ENCODE results near the gene DCP2.

DCP2 gene

DNA sequence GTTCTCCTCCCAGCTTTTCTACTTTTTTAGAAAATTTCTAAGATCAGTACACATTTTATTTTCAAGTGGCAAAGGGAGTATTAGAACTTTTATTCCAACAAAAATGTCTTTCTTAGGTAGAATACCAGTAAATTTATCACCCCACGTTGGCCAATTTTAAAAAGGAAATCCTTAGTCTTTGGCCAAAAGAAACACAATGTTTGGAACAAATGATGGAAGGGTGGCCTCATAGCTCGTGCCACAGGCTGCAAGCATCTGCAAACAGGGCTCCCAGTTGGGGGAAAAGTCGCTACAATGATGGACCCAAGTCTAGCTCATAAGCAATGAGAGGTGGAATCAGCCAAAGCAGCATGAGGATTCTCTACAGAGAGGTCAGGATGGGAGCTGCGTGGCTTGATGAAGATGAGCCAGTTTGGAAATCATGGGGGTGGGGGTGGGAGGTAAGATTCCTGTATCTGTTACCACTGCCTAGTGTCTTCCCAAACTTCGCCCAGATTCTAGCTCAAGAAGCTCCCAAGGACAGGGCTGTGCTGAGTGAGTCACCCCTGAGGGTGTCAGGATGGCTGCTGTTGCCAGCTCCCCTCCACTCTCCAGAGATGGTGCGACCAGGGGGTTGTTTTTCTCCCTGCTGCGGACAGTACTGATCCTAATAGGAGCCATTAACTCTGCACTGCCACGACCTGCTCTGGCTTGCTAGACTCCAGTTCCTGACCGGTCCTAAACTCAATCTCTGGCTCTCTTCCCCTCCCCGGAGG is 75.6 kb downstream of the DCP2 start:
- no peak overlapping the region for H3K27ac Mint-ChIP-seq
- H3K9me3 Mint-ChIP-seq: no peaks in the 10 kb centered on the region
- no peak for DNase-seq (ENCODE audit: low spot score)
- H3K27me3 Mint-ChIP-seq (ENCODE audit: low read depth): no peaks in the 10 kb centered on the region
- H3K36me3 Mint-ChIP-seq (ENCODE audit: low read depth): no peaks in the 10 kb centered on the region
- no peak overlapping the region for H3K4me3 Mint-ChIP-seq
- H3K4me1 Mint-ChIP-seq (ENCODE audit: low read depth): peaks cover 13% of the 10 kb centered on the region

DNA sequence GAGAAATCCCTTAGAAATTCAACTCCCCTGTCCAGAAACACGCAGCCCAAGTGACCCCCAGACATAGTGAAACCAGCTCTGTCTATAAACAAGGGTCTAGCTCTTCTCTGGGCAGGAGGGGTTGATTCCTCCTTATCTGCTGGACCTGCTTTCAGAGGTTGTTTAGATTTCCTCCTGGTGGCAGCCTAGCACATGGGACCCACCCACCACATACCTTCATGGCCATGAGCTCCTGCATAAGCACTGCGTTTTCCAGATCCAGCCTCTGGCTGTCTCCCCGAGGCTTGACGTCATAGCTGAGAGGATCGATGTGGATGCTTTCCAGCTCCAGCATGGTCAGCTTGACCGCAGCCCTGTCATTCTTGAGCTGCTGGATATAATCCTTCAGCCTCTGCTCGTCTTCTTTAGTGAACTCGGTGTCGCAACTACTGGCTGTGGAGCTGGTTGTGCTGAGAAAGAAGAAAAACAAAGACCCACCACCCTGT is 77.0 kb downstream of the DCP2 start:
- no peak for DNase-seq (ENCODE audit: low spot score)
- H3K4me1 Mint-ChIP-seq (ENCODE audit: low read depth): peaks cover 13% of the 10 kb centered on the region
- no peaks in the 10 kb centered on the region for H3K36me3 Mint-ChIP-seq (ENCODE audit: low read depth)
- H3K4me3 Mint-ChIP-seq: no peak overlapping the region
- H3K27ac Mint-ChIP-seq: no peak overlapping the region
- no peaks in the 10 kb centered on the region for H3K9me3 Mint-ChIP-seq
- H3K27me3 Mint-ChIP-seq (ENCODE audit: low read depth): no peaks in the 10 kb centered on the region

DNA sequence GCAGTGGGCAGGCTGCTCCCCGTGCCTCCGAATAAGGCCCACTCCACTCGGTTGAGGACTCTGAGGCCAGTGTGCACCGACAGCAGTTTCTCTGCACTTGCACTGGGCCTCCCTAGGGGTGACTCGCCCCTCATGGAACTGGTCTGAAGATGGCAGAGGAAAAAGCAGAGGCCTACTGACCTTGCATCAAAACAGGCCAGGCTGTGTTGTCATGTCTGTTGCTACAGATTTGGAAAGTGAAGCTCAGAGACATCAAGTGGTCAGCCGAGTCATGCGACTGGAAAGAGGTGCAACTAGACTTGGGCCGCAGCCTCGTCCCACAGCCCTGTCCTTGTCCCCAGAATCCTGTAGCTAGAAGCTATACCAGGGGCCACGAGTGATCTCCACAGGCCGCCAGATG is 78.3 kb downstream of the DCP2 start:
- no peak overlapping the region for H3K4me3 Mint-ChIP-seq
- H3K27me3 Mint-ChIP-seq (ENCODE audit: low read depth): no peaks in the 10 kb centered on the region
- H3K9me3 Mint-ChIP-seq: no peaks in the 10 kb centered on the region
- no peak for DNase-seq (ENCODE audit: low spot score)
- H3K36me3 Mint-ChIP-seq (ENCODE audit: low read depth): peaks cover 3% of the 10 kb centered on the region
- no peak overlapping the region for H3K27ac Mint-ChIP-seq
- peaks cover 21% of the 10 kb centered on the region for H3K4me1 Mint-ChIP-seq (ENCODE audit: low read depth)

DNA sequence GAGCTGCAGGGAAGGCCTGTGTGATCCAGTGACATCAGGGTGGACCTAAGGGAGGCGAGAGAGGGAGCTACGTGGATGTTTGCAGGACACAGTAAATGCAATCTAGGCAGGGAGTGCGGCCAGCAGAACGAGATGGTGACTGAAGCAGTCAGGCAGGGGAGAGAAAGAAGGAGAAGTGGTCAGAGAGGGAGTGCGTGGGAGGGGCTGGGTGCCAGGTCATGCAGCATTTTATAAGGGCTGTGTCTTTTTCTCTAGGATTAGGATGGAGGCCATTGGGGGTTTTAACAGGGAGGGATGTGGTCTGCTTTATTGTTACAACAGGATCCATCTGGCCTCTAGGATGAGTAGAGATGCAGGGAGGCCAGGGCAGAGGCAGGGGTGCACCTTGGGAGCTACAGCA is 80.4 kb downstream of the DCP2 start:
- Mint-ChIP-seq H3K4me1 (ENCODE audit: low read depth) (peaks cover 21% of the 10 kb centered on the region), H3K9me3 (no peaks in the 10 kb centered on the region), H3K27ac (no peak overlapping the region), H3K4me3 (no peak overlapping the region), H3K27me3 (ENCODE audit: low read depth) (no peaks in the 10 kb centered on the region), H3K36me3 (ENCODE audit: low read depth) (peaks cover 3% of the 10 kb centered on the region)
- DNase-seq (ENCODE audit: low spot score): no peak

DNA sequence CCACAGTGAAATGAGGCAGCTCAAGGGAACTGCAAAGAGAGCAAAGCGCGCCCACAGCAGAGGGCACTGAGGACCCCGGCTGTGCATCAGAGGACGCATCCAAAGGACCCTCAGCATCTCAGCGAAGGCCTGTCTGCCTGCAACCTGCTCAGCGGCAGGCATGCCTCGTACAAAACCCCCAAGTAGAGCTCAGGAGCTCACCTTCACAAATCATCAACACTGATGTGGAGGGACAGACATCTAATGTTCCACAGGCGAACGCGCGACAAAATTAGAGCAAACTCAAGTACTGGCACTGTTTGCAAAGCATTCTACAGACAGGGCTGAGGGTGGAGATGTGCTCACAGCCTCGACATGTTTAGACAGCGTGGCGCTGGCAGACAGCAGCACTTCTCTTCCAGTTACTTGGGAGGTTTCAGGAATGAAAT is 81.0 kb downstream of the DCP2 start:
- H3K27me3 Mint-ChIP-seq (ENCODE audit: low read depth): no peaks in the 10 kb centered on the region
- H3K4me1 Mint-ChIP-seq (ENCODE audit: low read depth): peaks cover 27% of the 10 kb centered on the region
- DNase-seq (ENCODE audit: low spot score): no peak

DNA sequence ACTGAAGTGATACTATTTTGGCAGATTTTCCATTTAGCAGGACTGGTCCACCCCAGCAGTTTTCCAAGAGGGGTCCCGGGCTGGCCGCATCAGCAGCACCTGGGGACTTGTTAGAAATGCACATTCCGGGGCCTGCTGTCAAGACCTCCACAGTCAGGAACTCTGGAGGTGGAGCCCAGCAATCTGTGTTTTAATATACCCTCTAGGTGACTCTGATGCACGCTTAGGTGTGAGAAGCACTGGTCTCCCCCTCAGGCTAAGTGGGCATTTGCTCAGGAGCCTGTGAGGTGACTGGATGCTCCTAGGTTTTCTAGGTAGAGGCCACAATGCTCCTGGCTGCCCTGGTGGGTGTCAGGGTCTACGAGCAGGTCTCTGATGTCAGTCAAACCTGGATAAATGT is 81.7 kb downstream of the DCP2 start:
- peaks cover 34% of the 10 kb centered on the region for H3K4me1 Mint-ChIP-seq (ENCODE audit: low read depth)
- no peaks in the 10 kb centered on the region for H3K9me3 Mint-ChIP-seq
- H3K27ac Mint-ChIP-seq: no peak overlapping the region
- no peak overlapping the region for H3K4me3 Mint-ChIP-seq
- peaks cover 4% of the 10 kb centered on the region for H3K36me3 Mint-ChIP-seq (ENCODE audit: low read depth)
- H3K27me3 Mint-ChIP-seq (ENCODE audit: low read depth): no peaks in the 10 kb centered on the region
- DNase-seq (ENCODE audit: low spot score): no peak

More for the DNA sequence above, 81.0 kb downstream of the DCP2 start:
- H3K9me3 Mint-ChIP-seq: no peaks in the 10 kb centered on the region
- no peak overlapping the region for H3K27ac Mint-ChIP-seq
- peaks cover 3% of the 10 kb centered on the region for H3K36me3 Mint-ChIP-seq (ENCODE audit: low read depth)
- no peak overlapping the region for H3K4me3 Mint-ChIP-seq

DNA sequence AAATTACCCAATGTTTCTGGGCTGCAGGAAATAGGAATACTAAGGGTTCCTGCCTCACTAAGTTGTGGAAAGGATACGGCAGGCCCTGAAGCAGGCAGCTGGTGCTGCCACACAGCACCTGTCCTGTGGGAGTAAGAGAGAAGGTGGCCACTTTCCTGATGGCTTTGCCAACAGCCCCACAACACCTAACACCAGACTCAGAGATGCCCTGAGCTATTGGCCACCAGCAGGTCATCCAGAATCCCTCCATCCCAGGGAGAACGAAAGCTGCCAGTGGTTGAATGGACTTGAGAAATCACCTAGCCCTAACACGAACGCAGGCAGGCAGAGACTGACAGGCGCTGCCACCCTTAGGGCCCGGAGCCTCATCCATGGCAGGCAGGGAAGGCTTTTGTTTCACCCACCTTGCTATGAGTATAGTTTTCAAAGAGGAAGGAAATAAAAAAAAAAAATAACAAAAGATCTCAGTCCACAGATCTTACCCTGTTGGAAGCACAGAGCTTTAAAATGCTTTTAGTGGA is 82.2 kb downstream of the DCP2 start:
- no peak for DNase-seq (ENCODE audit: low spot score)
- Mint-ChIP-seq H3K27ac (no peak overlapping the region), H3K9me3 (no peaks in the 10 kb centered on the region)

DNA sequence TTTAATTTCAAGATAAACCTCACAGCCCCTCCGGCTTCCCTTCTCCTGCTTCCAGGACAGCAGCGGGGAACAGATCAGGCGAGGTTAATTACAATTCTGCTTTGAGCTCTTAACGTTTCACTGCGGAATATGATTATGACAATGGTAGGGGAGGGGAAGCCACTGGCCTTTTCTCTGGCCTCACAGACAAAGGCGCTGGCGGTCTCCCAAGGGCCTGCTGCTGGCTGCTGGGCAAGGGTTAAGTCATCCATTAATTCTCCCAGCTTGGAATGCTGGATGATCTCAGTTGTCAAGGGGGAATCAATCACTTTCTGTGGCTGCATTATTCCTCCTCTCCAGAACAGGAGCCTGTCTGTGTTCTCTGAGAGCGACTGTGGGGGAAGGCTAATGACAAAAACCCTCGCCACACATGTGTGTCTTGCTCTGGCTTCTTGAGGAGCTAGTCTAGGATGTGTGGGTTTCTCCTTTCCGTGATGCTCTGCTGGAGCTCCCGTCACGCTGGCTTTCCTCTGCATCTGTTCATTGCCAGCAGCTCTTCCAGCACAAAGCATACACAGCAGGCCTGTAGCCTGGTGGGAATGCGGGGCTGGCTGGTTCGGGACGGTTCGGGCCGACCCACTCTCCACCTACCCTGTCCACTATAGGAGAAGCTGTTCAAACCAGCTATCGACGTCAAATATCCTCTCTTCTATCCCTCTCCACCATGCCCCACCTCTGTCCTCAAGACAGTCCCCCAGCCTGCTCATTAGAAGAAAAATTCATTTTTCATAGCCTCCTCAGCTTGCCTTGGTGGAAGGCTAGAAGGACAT is 82.8 kb downstream of the DCP2 start:
- H3K36me3 Mint-ChIP-seq (ENCODE audit: low read depth): peaks cover 6% of the 10 kb centered on the region
- peaks cover 40% of the 10 kb centered on the region for H3K4me1 Mint-ChIP-seq (ENCODE audit: low read depth)
- no peak overlapping the region for H3K27ac Mint-ChIP-seq
- H3K4me3 Mint-ChIP-seq: no peak overlapping the region
- no peak for DNase-seq (ENCODE audit: low spot score)
- H3K27me3 Mint-ChIP-seq (ENCODE audit: low read depth): no peaks in the 10 kb centered on the region
- no peaks in the 10 kb centered on the region for H3K9me3 Mint-ChIP-seq

More for the DNA sequence above, 82.2 kb downstream of the DCP2 start:
- Mint-ChIP-seq H3K36me3 (ENCODE audit: low read depth) (peaks cover 6% of the 10 kb centered on the region), H3K4me3 (no peak overlapping the region), H3K4me1 (ENCODE audit: low read depth) (peaks cover 38% of the 10 kb centered on the region), H3K27me3 (ENCODE audit: low read depth) (no peaks in the 10 kb centered on the region)

DNA sequence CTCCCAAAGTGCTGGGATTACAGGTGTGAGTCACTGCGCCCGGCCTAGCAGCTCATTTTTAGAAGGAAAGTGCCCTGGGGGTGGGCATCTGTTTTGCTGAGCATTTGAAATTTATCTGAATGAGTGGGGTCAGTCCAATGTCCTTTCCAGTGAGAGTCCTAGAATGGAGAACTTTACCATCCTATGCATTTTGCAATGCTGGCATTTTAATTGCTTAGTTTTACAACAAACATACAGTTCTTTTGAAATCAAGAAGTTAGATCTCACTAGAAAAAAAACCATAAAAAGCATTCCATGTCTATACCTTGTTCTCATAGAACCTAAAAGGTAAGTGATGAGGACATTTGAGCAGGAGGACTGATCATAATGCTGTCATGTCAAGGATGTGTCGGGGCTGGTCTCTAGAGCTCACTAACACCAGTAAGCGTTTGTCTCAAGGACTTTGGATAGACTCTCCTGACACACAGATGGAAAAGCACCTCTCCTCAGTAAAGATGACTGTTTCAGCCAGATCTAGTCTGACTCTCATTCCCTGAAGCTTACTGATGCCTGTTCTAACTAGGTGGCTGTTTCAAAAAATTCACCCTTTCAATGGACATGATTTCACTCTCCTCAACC is 83.9 kb downstream of the DCP2 start:
- no peak for DNase-seq (ENCODE audit: low spot score)
- Mint-ChIP-seq H3K36me3 (ENCODE audit: low read depth) (peaks cover 6% of the 10 kb centered on the region), H3K27me3 (ENCODE audit: low read depth) (no peaks in the 10 kb centered on the region), H3K4me3 (no peak overlapping the region), H3K27ac (no peak overlapping the region), H3K4me1 (ENCODE audit: low read depth) (peaks cover 47% of the 10 kb centered on the region), H3K9me3 (no peaks in the 10 kb centered on the region)

DNA sequence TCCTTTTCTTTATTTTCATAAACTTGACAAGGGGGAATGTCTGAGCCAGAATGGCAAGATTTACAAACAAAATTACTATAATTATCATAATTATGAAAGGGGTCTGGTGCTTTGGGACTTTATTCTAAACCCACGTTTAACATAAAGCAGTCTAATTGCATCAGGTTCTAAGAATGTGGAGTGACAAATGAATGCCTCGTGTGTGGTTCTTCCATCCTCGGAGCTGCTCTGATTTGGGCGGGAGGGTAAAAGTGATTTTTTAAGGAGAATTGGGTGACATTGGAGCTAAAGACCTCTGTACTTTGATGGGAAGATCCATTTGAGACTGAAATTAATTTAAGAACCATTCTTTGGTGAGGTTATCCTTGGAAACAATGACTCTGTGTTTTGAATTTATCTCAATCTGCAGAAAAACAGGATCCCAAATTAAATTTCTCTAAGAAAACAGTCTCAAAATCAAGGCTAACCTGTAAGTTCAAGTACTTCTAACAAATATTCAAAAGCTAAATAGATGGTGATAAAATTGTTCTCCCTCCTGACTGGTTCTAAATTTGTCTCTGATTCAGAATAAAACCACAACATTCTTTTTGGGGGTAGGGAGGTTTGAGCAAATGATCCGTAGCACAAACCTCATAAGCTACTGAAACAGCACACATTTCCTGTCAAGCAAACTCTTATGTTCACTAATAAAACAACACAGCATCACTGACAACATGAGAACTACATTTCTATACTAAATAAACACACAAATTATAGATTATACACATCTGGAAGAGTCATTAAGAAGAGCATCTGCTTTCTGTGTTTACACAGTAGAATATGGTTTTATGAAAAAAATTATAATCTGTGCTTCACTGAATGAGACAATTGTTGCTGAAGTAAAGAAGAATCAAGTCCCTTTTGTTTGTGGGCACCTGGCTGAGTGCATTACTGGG is 85.5 kb downstream of the DCP2 start:
- Mint-ChIP-seq H3K4me1 (ENCODE audit: low read depth) (peaks cover 47% of the 10 kb centered on the region), H3K27me3 (ENCODE audit: low read depth) (no peaks in the 10 kb centered on the region), H3K9me3 (no peaks in the 10 kb centered on the region), H3K27ac (peak overlapping the region; percentile 74), H3K36me3 (ENCODE audit: low read depth) (peaks cover 6% of the 10 kb centered on the region), H3K4me3 (peak overlapping the region; percentile 63)
- DNase-seq (ENCODE audit: low spot score): no peak

DNA sequence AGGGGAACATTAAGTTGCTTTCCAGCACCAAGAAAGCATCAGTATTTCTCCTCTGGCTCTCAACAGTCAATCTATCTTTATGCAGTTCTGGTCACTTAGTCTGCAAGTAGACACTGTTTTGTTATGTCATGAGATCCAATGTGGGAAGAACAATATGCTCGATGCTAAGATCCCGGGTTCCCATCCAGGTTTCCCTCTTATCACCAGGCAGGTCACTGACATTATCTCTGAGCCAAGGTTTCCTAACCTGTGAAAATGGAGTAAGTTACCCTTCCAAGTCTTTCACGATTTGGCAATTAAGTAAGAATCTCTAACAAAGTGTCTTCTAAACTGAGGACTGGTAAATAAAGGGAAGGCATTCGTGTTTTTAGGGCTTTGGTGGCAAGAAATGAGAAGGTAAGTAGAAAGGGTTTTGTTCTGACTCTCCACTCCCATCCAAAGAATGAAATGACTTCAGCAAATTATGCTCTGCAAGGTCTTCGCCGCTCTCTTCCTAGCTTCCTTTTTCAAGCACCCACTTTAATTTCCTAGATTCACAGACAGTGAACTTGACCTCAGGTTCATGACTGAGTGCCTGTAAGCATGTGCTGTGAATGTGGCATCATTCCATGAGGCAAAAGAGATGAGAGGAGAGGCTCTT is 86.4 kb downstream of the DCP2 start:
- Mint-ChIP-seq H3K27ac (peak overlapping the region; percentile 74), H3K9me3 (no peaks in the 10 kb centered on the region), H3K4me3 (peak overlapping the region; percentile 63), H3K4me1 (ENCODE audit: low read depth) (peaks cover 47% of the 10 kb centered on the region), H3K27me3 (ENCODE audit: low read depth) (no peaks in the 10 kb centered on the region), H3K36me3 (ENCODE audit: low read depth) (peaks cover 6% of the 10 kb centered on the region)
- DNase-seq (ENCODE audit: low spot score): no peak

DNA sequence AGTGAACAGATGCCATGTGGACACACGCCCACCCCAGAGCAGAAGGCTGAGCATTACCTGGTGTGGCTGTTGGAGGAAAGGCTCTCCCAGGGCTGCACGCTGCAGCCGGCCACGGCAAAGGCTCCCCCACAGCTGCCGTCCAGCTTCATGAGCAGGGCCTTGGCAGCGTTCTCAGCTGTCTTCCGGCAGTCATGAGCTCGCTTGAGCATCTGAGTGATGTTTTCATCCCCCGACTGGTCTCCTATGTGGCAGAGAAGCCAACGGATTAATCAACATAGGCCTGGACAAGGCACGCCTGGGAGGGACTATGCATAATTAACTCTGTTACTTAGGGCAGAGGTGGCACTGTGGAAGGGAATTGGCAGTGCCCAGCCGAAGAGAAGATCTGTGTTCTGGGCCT is 87.3 kb downstream of the DCP2 start:
- H3K27ac Mint-ChIP-seq: no peak overlapping the region
- no peaks in the 10 kb centered on the region for H3K9me3 Mint-ChIP-seq
- DNase-seq (ENCODE audit: low spot score): no peak
- peaks cover 6% of the 10 kb centered on the region for H3K36me3 Mint-ChIP-seq (ENCODE audit: low read depth)
- H3K4me3 Mint-ChIP-seq: no peak overlapping the region
- H3K4me1 Mint-ChIP-seq (ENCODE audit: low read depth): peaks cover 46% of the 10 kb centered on the region
- no peaks in the 10 kb centered on the region for H3K27me3 Mint-ChIP-seq (ENCODE audit: low read depth)

DNA sequence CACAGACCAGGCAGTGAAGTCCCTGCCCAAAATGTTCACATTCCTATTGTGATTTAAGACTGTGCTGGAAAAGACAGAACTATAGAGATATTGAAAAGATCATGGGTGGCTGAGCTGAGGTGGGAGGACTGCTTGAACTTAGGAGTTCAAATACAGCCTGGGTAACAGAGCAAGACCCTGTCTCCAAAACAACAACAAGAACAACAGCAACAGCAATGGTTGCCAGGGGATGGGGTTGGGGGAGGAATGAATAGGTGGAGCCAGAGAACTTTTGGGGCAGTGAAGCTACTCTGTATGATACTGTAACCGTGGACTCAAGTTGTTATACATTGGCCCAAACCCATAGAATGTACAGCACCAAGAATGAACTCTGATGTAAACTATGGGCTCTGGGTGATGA is 88.2 kb downstream of the DCP2 start:
- Mint-ChIP-seq H3K36me3 (ENCODE audit: low read depth) (peaks cover 3% of the 10 kb centered on the region), H3K4me3 (no peak overlapping the region), H3K27ac (no peak overlapping the region), H3K9me3 (no peaks in the 10 kb centered on the region), H3K4me1 (ENCODE audit: low read depth) (peaks cover 41% of the 10 kb centered on the region), H3K27me3 (ENCODE audit: low read depth) (no peaks in the 10 kb centered on the region)
- DNase-seq (ENCODE audit: low spot score): no peak

Data from T-helper 2 cell treated with Interferon-gamma antibody and Interleukin-4, amounts not matched to agents 5 μg/mL and 100 μg/mL, for 36 hours (primary cell).